Measurements from ENCODE around the gene OR8D1.

DNA sequence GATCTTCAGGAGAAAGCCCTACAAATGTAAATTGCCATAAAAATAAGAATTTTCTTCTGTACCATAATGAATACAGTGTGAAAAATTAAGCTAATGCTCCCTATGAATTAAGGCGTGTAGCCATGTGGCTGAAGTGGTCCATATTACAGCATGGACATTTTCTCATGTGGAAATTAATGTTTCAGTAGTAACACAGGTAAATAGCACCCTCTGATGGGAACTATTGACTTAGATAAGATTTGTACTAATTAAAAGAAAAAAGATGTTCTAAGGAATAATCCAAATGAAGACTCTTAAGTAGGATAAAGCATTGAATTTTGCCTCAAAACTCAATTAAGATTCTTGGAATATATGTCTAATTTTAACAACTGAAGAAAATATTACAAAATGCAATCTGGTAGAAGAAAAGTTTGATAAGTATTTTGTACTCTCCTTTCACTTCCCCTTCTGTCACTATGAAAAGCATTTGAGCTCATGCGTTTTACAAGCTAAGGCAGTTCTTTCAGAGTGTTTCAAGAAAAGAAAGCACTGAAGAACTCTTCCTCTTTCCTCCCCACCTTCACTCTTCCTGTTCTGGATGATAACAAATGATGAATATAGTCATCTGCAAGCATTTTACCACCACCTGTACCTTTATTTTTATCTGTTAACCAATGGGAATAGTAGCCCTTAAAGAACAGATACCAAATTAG is 16.2 kb upstream of the OR8D1 start:
- TF ChIP-seq, protein P1, sequence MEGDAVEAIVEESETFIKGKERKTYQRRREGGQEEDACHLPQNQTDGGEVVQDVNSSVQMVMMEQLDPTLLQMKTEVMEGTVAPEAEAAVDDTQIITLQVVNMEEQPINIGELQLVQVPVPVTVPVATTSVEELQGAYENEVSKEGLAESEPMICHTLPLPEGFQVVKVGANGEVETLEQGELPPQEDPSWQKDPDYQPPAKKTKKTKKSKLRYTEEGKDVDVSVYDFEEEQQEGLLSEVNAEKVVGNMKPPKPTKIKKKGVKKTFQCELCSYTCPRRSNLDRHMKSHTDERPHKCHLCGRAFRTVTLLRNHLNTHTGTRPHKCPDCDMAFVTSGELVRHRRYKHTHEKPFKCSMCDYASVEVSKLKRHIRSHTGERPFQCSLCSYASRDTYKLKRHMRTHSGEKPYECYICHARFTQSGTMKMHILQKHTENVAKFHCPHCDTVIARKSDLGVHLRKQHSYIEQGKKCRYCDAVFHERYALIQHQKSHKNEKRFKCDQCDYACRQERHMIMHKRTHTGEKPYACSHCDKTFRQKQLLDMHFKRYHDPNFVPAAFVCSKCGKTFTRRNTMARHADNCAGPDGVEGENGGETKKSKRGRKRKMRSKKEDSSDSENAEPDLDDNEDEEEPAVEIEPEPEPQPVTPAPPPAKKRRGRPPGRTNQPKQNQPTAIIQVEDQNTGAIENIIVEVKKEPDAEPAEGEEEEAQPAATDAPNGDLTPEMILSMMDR (conservative IDR thresholded peaks at IDR 0.05; ENCODE audit: low read depth, low read length) = peak; percentile 18; the same call in 1 of the 2 replicates
- TF ChIP-seq EZH2 (IDR thresholded peaks at IDR 0.05; ENCODE audit: borderline replicate concordance, low read depth, low read length, poor library complexity, severe bottlenecking) = no peak
